ENCODE data around the gene CFHR1. TPM values are rescaled to one million over a fixed set of nuclear protein-coding genes. Genes with fewer than 3 reads are reported as not detected.
"Not testable (repeated sequence)": the region's sequence is repeated elsewhere in the genome, so short reads cannot be mapped to it uniquely, and the experiment has no call there.

Gene CFHR1
- polyA plus RNA-seq, 1 of the 3 experiments (the other 2 are of a cell fraction) = 0.31 TPM

DNA sequence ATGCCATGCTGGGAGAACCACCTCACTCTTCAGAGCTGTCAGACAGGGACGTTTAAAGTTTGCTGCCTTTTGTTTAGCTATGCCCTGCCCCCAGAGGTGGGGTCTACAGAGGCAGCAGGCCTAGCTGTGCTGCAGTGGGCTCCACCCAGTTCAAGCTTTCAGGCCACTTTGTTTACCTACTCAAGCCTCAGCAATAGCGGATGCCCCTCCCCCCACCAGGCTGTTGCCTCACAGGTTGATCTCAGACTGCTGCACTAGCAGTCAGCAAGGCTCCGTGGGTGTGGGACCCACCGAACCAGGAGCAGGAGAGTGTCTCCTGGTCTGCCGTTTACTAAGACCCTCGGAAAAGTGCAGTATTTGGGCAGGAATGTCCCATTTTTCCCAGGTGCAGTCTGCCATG, 2.1 kb upstream of the CFHR1 start:
- H3K79me2 ChIP-seq (ENCODE audit: insufficient read depth); H3K9me2 ChIP-seq; H3K9me3 ChIP-seq; H3K27ac ChIP-seq (ENCODE audit: low read depth in 2 of 2, low read length in 1 of 2); H4K20me1 ChIP-seq (ENCODE audit: insufficient read depth); H3K27me3 ChIP-seq (ENCODE audit: insufficient read depth); CTCF ChIA-PET; H3K36me3 ChIP-seq (replicated peaks in 1 of 2; ENCODE audit: control insufficient read depth in 1 of 2, insufficient read depth in 2 of 2, low read length in 1 of 2); H3K4me1 ChIP-seq (ENCODE audit: control insufficient read depth in 1 of 2, insufficient read depth in 2 of 2, low read depth in 1 of 2, low read length in 1 of 2); H3K4me2 ChIP-seq; H3K4me3 ChIP-seq (ENCODE audit: low read depth in 2 of 2, low read length in 1 of 2); H2AFZ ChIP-seq (ENCODE audit: low read depth); H3F3A ChIP-seq (replicated peaks; ENCODE audit: insufficient read depth); DNase-seq; H3K9ac ChIP-seq; POLR2A ChIA-PET: not testable (repeated sequence)
- WGBS (ENCODE audit: low lambda C conversion rate) = no CpG with 5 or more reads among the region's 6 CpGs

DNA sequence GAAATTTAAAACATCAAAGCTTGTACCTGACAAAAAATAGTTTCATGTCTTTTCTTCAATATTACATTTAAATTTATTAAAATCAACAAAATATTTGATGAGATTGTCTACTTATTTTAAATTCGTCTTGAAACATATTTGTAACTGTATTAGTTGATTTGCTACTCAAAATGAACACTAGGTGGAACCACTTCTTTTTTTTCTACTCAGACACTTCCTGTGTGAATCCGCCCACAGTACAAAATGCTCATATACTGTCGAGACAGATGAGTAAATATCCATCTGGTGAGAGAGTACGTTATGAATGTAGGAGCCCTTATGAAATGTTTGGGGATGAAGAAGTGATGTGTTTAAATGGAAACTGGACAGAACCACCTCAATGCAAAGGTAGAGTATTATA, 8.3 kb downstream of the CFHR1 start:
- POLR2A ChIA-PET = not testable (repeated sequence)
- WGBS (ENCODE audit: low lambda C conversion rate) = 3% methylated on average over 4 of the region's 4 CpGs

DNA sequence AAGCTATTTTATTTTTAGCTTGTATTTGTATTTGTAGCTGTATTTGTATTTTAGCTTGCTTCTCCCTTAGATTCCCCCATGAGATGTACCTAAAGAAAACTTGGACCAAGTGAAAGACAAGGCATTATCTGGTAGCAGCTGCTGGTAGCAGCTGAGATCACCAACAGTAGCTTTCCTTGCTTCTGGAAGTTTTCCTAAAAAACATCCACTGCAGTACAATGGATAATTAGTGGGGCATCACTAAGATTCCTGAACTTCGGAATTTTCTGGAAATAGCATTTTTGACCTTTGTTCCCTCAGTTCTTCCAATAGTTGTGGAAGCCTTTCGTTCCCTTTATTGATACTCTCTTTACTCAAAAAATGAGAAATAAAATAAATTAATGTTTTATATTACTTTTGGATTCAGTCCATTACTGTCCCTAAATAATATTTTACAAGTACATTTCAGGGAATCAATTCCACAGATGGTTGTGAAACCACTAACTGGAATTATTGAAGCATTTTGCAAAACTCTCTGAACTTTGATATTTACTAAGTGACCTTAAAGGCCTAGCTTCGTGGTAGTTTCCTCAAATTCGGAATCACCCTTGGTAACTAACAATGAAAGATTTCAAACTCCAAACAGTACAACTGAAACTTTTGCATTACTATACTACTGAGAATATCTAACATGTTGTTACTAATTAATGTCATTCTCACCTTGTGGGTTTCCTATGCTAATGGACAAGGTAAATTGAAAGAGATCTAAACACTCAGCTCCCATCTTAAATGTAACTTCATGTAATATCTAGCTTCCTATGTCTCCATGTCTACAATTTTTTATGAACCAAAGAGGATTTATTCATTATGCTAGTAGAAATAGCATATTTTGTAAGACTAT, 30.3 kb downstream of the CFHR1 start:
- H3K36me3 ChIP-seq (replicated peaks in 1 of 2; ENCODE audit: control insufficient read depth in 1 of 2, insufficient read depth in 2 of 2, low read length in 1 of 2); H3K9me2 ChIP-seq; H3K4me3 ChIP-seq (ENCODE audit: low read depth in 2 of 2, low read length in 1 of 2); H3K27me3 ChIP-seq (ENCODE audit: insufficient read depth); H3K79me2 ChIP-seq (ENCODE audit: insufficient read depth); H4K20me1 ChIP-seq (ENCODE audit: insufficient read depth); CTCF ChIA-PET; H3K9me3 ChIP-seq; H3K27ac ChIP-seq (ENCODE audit: low read depth in 2 of 2, low read length in 1 of 2); H3K4me1 ChIP-seq (ENCODE audit: control insufficient read depth in 1 of 2, insufficient read depth in 2 of 2, low read depth in 1 of 2, low read length in 1 of 2); DNase-seq; POLR2A ChIA-PET; H3K4me2 ChIP-seq; H3F3A ChIP-seq (replicated peaks; ENCODE audit: insufficient read depth); H3K9ac ChIP-seq; H2AFZ ChIP-seq (ENCODE audit: low read depth): not testable (repeated sequence)
- WGBS (ENCODE audit: low lambda C conversion rate) = 40% methylated on average over 2 of the region's 4 CpGs

More for the DNA sequence above, 8.3 kb downstream of the CFHR1 start:
- H3K9ac ChIP-seq; H3K79me2 ChIP-seq (ENCODE audit: insufficient read depth); H3K4me1 ChIP-seq (ENCODE audit: control insufficient read depth in 1 of 2, insufficient read depth in 2 of 2, low read depth in 1 of 2, low read length in 1 of 2); H3K9me3 ChIP-seq; H3K27me3 ChIP-seq (ENCODE audit: insufficient read depth); H4K20me1 ChIP-seq (ENCODE audit: insufficient read depth); H3K27ac ChIP-seq (ENCODE audit: low read depth in 2 of 2, low read length in 1 of 2); H3K4me2 ChIP-seq; H3K4me3 ChIP-seq (ENCODE audit: low read depth in 2 of 2, low read length in 1 of 2); H3K9me2 ChIP-seq; H3F3A ChIP-seq (replicated peaks; ENCODE audit: insufficient read depth); H3K36me3 ChIP-seq (replicated peaks in 1 of 2; ENCODE audit: control insufficient read depth in 1 of 2, insufficient read depth in 2 of 2, low read length in 1 of 2): not testable (repeated sequence)
- DNase-seq = peak; percentile 6
- CTCF ChIA-PET = interaction anchor here (0.6 kb wide), 1 partner anchor 558 kb away, joined by 3 read pairs; no protein-coding TSS in a partner anchor
- TF ChIP-seq SMC3 (IDR thresholded peaks at IDR 0.05; ENCODE audit: low read depth, low read length) (0 out of 2 replicates have a peak, but pooled peaks have one; percentile 21), RAD21 (IDR thresholded peaks at IDR 0.05; ENCODE audit: low read length) (peak; percentile 36; the same call in 1 of the 2 replicates)
- TF ChIP-seq, protein P1, sequence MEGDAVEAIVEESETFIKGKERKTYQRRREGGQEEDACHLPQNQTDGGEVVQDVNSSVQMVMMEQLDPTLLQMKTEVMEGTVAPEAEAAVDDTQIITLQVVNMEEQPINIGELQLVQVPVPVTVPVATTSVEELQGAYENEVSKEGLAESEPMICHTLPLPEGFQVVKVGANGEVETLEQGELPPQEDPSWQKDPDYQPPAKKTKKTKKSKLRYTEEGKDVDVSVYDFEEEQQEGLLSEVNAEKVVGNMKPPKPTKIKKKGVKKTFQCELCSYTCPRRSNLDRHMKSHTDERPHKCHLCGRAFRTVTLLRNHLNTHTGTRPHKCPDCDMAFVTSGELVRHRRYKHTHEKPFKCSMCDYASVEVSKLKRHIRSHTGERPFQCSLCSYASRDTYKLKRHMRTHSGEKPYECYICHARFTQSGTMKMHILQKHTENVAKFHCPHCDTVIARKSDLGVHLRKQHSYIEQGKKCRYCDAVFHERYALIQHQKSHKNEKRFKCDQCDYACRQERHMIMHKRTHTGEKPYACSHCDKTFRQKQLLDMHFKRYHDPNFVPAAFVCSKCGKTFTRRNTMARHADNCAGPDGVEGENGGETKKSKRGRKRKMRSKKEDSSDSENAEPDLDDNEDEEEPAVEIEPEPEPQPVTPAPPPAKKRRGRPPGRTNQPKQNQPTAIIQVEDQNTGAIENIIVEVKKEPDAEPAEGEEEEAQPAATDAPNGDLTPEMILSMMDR (IDR thresholded peaks at IDR 0.05) = peak; percentile 55
- peak overlapping the region; percentile 68; the same call in 1 of the 2 replicates for H2AFZ ChIP-seq (ENCODE audit: low read depth)
